Parathyroid adenoma (tissue), 2 donors: ENCODE results near the gene GLS.

Source experiments
- H2AFZ ChIP-seq: fragments of 300-600 bp; sonication (generic); one replicate; pipeline ENCODE4 v1.7.0; 2017; ENCODE audit warnings: antibody characterized with exemption, mild to moderate bottlenecking
- H3K27ac ChIP-seq: fragments of 300-600 bp; sonication (generic); one replicate; pipeline ENCODE4 v1.7.0; 2017
- H3K27me3 ChIP-seq: fragments of 300-600 bp; sonication (generic); one replicate; pipeline ENCODE4 v1.7.0; 2017; ENCODE audit warnings: low read length; ENCODE audit not compliant: control insufficient read depth, insufficient read depth
- H3K36me3 ChIP-seq: fragments of 300-600 bp; sonication (generic); one replicate; pipeline ENCODE4 v1.7.0; 2017; ENCODE audit warnings: low read length; ENCODE audit not compliant: control insufficient read depth, insufficient read depth
- H3K4me1 ChIP-seq: fragments of 300-600 bp; sonication (generic); one replicate; pipeline ENCODE4 v1.7.0; 2017; ENCODE audit warnings: control low read depth
- H3K4me2 ChIP-seq: fragments of 300-600 bp; sonication (generic); one replicate; pipeline ENCODE4 v1.7.0; 2017; ENCODE audit warnings: low read length
- H3K4me3 ChIP-seq: fragments of 300-600 bp; sonication (generic); one replicate; pipeline ENCODE4 v1.7.0; 2017; ENCODE audit warnings: low read depth, low read length
- H3K79me2 ChIP-seq: fragments of 300-600 bp; sonication (generic); one replicate; pipeline ENCODE4 v1.7.0; 2017; ENCODE audit warnings: control low read depth
- H3K9ac ChIP-seq: fragments of 300-600 bp; sonication (generic); one replicate; pipeline ENCODE4 v1.7.0; 2017; ENCODE audit warnings: mild to moderate bottlenecking
- H3K9me3 ChIP-seq: fragments of 300-600 bp; sonication (generic); one replicate; pipeline ENCODE4 v1.7.0; 2017; ENCODE audit warnings: low read length; ENCODE audit not compliant: control insufficient read depth
- CTCF ChIP-seq: fragments of 300-600 bp; sonication (generic); IDR thresholded peaks from one replicate; pipeline ENCODE4 v1.7.0; 2017; ENCODE audit warnings: antibody characterized with exemption, mild to moderate bottlenecking
- donor health status: primary hyperparathyroidism.

The GLS gene

GRCh38 chr2:190965580-190966222, 85.1 kb downstream of the GLS start:
- H3K9ac ChIP-seq, result no peak overlapping the region
- H3K27me3 ChIP-seq, result no peaks in the 10 kb centered on the region
- no peak overlapping the region for H3K4me2 ChIP-seq
- no peak overlapping the region for H2AFZ ChIP-seq
- no peak overlapping the region for H3K4me3 ChIP-seq
- peaks cover 4% of the 10 kb centered on the region for H3K36me3 ChIP-seq
- peaks cover 3% of the 10 kb centered on the region for H3K4me1 ChIP-seq
- no peak for TF ChIP-seq CTCF
- H3K9me3 ChIP-seq, result no peaks in the 10 kb centered on the region
- H3K79me2 ChIP-seq, result no peaks in the 10 kb centered on the region
- H3K27ac ChIP-seq, result no peak overlapping the region

- Histone ChIP-seq H3K4me1 (peaks cover 3% of the 10 kb centered on the region), H3K9ac (no peak overlapping the region), H3K4me2 (no peak overlapping the region), H3K36me3 (peaks cover 4% of the 10 kb centered on the region), H3K27me3 (no peaks in the 10 kb centered on the region), H3K27ac (no peak overlapping the region), H2AFZ (no peak overlapping the region), H3K9me3 (no peaks in the 10 kb centered on the region), H3K4me3 (no peak overlapping the region), H3K79me2 (no peaks in the 10 kb centered on the region)
- TF ChIP-seq CTCF, result no peak
Measured at GRCh38 chr2:190968522-190968921, 87.9 kb downstream of the GLS start.

GRCh38 chr2:190970160-190970559, 89.5 kb downstream of the GLS start:
- Histone ChIP-seq H3K4me2 (no peak overlapping the region), H3K27me3 (no peaks in the 10 kb centered on the region), H3K36me3 (peaks cover 4% of the 10 kb centered on the region), H3K4me3 (no peak overlapping the region), H3K27ac (no peak overlapping the region), H3K9me3 (no peaks in the 10 kb centered on the region), H2AFZ (no peak overlapping the region), H3K9ac (no peak overlapping the region), H3K4me1 (peaks cover 14% of the 10 kb centered on the region), H3K79me2 (no peaks in the 10 kb centered on the region)
- TF ChIP-seq CTCF, result no peak

- Histone ChIP-seq H3K9me3 (no peaks in the 10 kb centered on the region), H3K27ac (no peak overlapping the region), H3K4me2 (no peak overlapping the region), H3K36me3 (peaks cover 4% of the 10 kb centered on the region), H3K79me2 (no peaks in the 10 kb centered on the region), H3K4me1 (peaks cover 16% of the 10 kb centered on the region), H2AFZ (no peak overlapping the region), H3K4me3 (no peak overlapping the region), H3K27me3 (no peaks in the 10 kb centered on the region), H3K9ac (no peak overlapping the region)
- no peak for TF ChIP-seq CTCF
Measured at GRCh38 chr2:190970873-190971506, 90.4 kb downstream of the GLS start.

- H3K27ac ChIP-seq, result no peak overlapping the region
- no peaks in the 10 kb centered on the region for H3K79me2 ChIP-seq
- peaks cover 4% of the 10 kb centered on the region for H3K36me3 ChIP-seq
- H3K4me2 ChIP-seq, result no peak overlapping the region
- H3K4me1 ChIP-seq, result peaks cover 16% of the 10 kb centered on the region
- TF ChIP-seq CTCF, result no peak
- no peak overlapping the region for H2AFZ ChIP-seq
- no peak overlapping the region for H3K4me3 ChIP-seq
- no peaks in the 10 kb centered on the region for H3K9me3 ChIP-seq
- H3K27me3 ChIP-seq, result no peaks in the 10 kb centered on the region
- no peak overlapping the region for H3K9ac ChIP-seq
Measured at GRCh38 chr2:190972213-190972612, 91.6 kb downstream of the GLS start.
